ENCODE measurements around the gene AK2. TPM values are rescaled to one million over a fixed set of nuclear protein-coding genes. Genes with fewer than 3 reads are reported as not detected.

Gene AK2
- total RNA-seq, 1 experiment from 2014 or later = 159 TPM

GRCh38 chr1:32984090-32984454 is 52.6 kb downstream of the AK2 start:
- Histone ChIP-seq H4K20me1 (ENCODE audit: control insufficient read depth, insufficient read depth, insufficient read length) (no peaks in the 10 kb centered on the region), H3K9me3 (ENCODE audit: control insufficient read depth, low read depth, low read length) (no peaks in the 10 kb centered on the region), H4K8ac (replicated peaks; ENCODE audit: insufficient read length, low read depth, low read length) (no peak overlapping the region), H2BK15ac (ENCODE audit: low read depth, low read length) (no peak overlapping the region), H3K27me3 (ENCODE audit: insufficient read depth, low read length) (no peaks in the 10 kb centered on the region), H2BK20ac (ENCODE audit: low read depth, low read length, poor library complexity, severe bottlenecking) (no peak overlapping the region), H3K23me2 (ENCODE audit: insufficient read length, low read depth, low read length, poor library complexity, severe bottlenecking) (no peaks in the 10 kb centered on the region), H3K23ac (ENCODE audit: insufficient read length, low read depth, low read length) (no peak overlapping the region), H3T11ph (ENCODE audit: low read length) (no peak overlapping the region), H2BK120ac (ENCODE audit: low read depth, low read length, poor library complexity, severe bottlenecking) (no peak overlapping the region), H3K9ac (ENCODE audit: extremely low read depth, insufficient read length, low read length) (no peak overlapping the region), H3K4ac (ENCODE audit: low read depth, low read length) (no peak overlapping the region), H3K79me1 (ENCODE audit: insufficient read depth, low read depth, low read length, poor library complexity, severe bottlenecking) (no peaks in the 10 kb centered on the region), H2BK12ac (ENCODE audit: insufficient read length, low read depth, low read length) (no peak overlapping the region), H3K18ac (ENCODE audit: insufficient read length, low read depth, low read length) (peak overlapping the region; percentile 40), H3K27ac (ENCODE audit: insufficient read length, low read depth, low read length) (no peak overlapping the region), H2AFZ (ENCODE audit: low read length) (no peak overlapping the region), H3K14ac (ENCODE audit: insufficient read depth, low read length) (no peak overlapping the region), H3K79me2 (ENCODE audit: insufficient read depth, low read length) (no peaks in the 10 kb centered on the region), H2BK5ac (ENCODE audit: insufficient read length, low read length) (no peak overlapping the region), H4K91ac (ENCODE audit: insufficient read length, low read depth, low read length) (no peak overlapping the region), H3K56ac (ENCODE audit: insufficient read length, low read depth, low read length) (no peak overlapping the region), H3K4me1 (ENCODE audit: insufficient read depth, low read length) (peaks cover 11% of the 10 kb centered on the region; the same call in 1 of the 2 replicates), H4K5ac (ENCODE audit: insufficient read length, low read depth, low read length) (no peak overlapping the region), H2AK5ac (ENCODE audit: insufficient read length, low read length) (no peak overlapping the region), H3K4me2 (ENCODE audit: insufficient read depth, insufficient read length, low read length) (peak overlapping the region; percentile 1)
- Mint-ChIP-seq H3K36me3 (ENCODE audit: insufficient read depth in 1 of 3, low read depth in 3 of 3) (no peaks in the 10 kb centered on the region; a peak in 1 of 7 replicates), H3K27me3 (ENCODE audit: low read depth) (peaks cover 23% of the 10 kb centered on the region), H3K4me1 (peaks cover 38 to 43% of the 10 kb centered on the region in 2 experiments), H3K27ac (peak overlapping the region; percentile 45 to 85 (median 52); a peak in 3 of 7 replicates), H3K4me3 (peak overlapping the region in 1 of 2 experiments; percentile 16; a peak in 1 of 5 replicates), H3K9me3 (peaks cover 0 to 2% of the 10 kb centered on the region in 2 experiments; a peak in 2 of 5 replicates)
- no CpG with 5 or more reads among the region's 4 CpGs for WGBS (ENCODE audit: extremely low coverage, insufficient read length, low lambda C conversion rate)
- no peak for DNase-seq
- TF ChIP-seq CTCF (conservative IDR thresholded peaks at IDR 0.05) = no peak
